HG03196 (cell line): Measurements from ENCODE around the gene OR1M1.
"Not testable (repeated sequence)": the region's sequence is repeated elsewhere in the genome, so short reads cannot be mapped to it uniquely, and the experiment has no call there.

Experiments
- ATAC-seq: cut with Tn5 transposase; IDR thresholded peaks from one replicate; pipeline ENCODE4 v1.9.1; 2021; ENCODE audit not compliant: unreplicated experiment

Gene OR1M1

GRCh38 chr19:9086761-9087160 lies at the start of gene OR1M1:
Gene OR1M1, plus strand, starts transcription at chr19:9087061. Its CDS starts 6,184 bp downstream, at chr19:9093245.
- ATAC-seq = no peak

- no peak for ATAC-seq
These were observed 49.3 kb upstream of the OR1M1 start for GRCh38 chr19:9037400-9038062.

GRCh38 chr19:9039728-9040127 lies 47.1 kb upstream of the OR1M1 start:
- ATAC-seq = no peak

GRCh38 chr19:9040131-9040530 lies 46.7 kb upstream of the OR1M1 start:
- no peak for ATAC-seq

DNA sequence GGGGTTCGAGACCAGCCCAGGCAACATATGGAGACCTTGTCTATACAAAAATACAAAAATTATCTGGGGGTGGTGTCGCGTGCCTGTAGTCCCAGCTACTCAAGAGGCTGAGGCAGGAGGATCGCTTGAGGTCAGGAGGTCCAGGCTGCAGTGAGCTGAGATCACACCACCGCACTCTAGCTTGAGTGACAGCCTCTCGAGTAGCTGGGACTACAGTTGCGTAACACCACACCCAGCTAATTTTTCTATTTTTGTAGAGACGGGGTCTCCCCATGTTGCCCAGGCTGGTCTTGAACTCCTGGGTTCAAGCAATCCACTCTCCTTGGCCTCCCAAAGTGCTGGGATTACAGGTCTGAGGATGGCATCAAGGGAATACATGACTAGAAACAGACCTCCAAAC lies 45.8 kb upstream of the OR1M1 start:
- ATAC-seq = no peak

- ATAC-seq = no peak
These were observed 43.3 kb upstream of the OR1M1 start for GRCh38 chr19:9043524-9043923.

- ATAC-seq = no peak
These were observed 42.4 kb upstream of the OR1M1 start for GRCh38 chr19:9044449-9044848.

GRCh38 chr19:9046694-9047093 lies 40.2 kb upstream of the OR1M1 start:
- no peak for ATAC-seq

DNA sequence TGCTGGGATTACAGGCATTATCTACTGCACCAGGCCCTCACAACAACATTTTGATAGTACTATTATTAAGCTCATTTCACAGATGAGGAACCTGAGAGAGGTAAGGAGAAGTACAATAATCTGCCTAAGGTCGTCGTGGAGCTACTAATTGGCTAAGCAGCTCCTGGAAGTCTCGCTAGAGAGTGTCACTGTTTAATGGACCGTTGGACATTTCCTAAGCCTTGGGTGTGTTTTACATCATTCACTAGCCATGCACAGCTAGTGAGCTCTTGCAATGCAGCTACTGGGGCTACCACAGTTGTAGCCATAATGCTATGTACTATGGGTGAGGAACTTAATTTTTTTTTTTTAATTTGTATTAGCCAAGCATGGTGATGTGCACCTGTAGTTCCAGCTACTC lies 34.0 kb upstream of the OR1M1 start:
- no peak for ATAC-seq

DNA sequence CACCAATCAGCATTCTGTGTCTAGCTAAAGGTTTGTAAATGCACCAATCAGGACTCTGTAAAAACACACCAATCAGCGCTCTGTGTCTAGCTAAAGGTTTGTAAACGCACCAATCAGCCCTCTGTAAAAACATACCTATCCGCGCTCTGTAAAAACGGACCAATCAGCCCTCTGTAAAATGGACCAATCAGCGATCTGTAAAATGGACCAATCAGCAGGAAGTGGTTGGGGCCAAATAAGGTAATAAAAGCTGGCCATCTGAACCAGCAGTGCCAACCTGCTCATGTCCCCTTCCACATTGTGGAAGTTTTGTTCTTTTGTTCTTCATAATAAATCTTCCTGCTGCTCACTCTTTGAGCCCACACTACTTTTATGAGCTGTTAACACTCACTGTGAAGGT lies 33.2 kb upstream of the OR1M1 start:
- not testable (repeated sequence) for ATAC-seq

- no peak for ATAC-seq
These were observed 32.7 kb upstream of the OR1M1 start for GRCh38 chr19:9054207-9054606.

DNA sequence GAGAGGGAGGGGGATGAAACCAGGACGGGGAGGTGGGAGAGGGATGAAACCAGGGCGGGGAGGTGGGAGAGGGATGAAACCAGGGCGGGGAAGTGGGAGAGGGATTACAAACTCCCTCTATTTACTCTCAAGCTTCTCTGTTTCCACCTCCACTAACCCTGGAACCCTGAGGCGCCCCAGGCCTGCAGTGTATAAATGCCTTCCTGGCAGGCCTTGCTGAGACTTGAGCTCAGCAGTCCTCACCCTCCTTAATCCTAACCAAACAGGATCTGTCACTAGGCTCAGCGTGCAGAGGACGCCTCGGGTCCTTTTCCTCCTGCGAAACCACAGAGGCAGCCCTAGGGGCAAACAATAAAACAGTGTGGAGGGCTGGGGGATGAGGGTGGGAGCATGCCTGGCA lies 32.1 kb upstream of the OR1M1 start:
- no peak for ATAC-seq

DNA sequence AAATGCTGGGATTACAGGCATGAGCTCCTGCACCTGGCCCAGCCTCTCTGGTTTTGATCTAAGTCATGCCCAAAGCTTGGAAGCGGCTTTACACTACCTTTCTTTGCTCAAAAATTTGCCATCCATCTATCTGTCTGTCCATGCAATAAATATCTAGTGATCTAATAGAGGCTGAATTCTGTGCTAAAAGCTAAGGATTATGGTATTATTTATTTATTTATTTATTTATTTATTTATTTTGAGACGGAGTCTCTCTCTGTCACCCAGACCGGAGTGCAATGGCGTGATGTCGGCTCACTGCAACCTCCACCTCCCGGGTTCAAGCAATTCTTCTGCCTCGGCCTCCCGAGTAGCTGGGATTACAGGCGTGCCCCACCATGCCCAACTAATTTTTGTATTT lies 30.7 kb upstream of the OR1M1 start:
- ATAC-seq = not testable (repeated sequence)

- no peak for ATAC-seq
These were observed 29.2 kb upstream of the OR1M1 start for GRCh38 chr19:9057505-9058258.

DNA sequence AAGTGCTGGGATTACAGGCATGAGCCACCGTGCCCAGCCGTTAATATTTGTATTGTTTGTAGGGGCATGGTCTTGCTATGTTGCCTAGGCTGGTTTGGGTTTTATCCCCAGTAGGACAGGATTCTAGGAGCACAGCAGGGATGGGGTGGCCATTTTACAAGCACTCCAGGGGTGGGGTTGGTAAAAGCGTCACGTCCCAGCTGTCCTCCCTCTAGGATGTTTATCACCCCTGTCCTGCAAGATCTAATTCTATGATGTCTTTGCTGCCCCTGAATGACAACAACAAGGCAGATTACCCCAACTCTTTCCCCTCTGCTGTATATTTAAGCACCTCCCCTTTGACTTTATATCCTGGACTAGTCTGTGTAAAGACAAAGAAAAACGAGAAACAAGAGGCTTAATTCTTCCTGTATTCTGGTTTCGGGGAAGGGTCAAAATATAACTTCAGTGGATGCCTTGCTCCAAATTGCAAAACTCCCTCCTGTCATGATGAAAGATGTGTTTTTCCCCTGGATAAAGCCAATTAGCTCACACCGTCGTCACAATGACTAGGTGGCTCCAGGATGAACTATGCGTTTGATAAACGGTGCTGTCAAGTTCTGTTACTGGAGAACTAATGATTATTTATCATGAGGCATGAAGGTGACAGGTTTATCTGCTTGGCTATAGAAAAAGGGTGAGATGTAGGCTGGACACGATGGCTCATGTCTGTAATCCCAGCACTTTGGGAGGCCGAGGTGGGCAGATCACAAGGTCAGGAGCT lies 27.8 kb upstream of the OR1M1 start:
- ATAC-seq = no peak

DNA sequence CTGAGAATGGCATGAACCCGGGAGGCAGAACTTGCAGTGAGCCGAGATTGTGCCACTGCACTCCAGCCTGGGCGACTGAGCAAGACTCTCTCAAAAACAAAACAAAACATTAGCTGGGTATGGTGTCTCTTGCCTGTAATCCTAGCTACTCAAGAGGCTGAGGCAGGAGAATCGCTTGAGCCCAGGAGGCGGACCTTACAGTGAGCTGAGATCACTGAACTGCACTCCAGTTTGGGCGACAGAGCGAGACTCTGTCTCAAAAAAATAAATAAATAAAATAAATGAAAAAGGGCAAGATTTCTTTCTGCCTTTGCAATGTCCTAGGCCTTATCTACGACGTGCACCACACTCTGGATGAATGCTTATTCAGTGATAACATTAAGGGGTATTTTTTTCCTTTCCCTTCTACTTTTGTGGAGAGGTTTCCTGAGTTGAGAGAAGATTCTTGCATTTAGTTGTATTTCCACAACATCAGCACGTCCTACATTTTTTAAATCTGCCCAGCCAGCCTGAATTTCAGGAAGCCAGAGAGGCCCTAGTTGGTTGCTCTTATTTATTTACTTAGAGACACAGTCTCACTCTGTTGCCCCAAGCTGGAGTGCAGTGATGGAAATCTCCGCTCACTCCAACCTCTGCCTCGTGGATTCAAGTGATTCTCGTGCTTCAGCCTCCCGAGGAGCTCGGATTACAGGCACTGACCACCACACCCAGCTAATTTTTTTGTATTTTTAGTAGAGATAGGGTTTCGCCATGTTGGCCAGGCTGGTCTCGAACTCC lies 26.1 kb upstream of the OR1M1 start:
- no peak for ATAC-seq

GRCh38 chr19:9061879-9062278 lies 25.0 kb upstream of the OR1M1 start:
- ATAC-seq = no peak

DNA sequence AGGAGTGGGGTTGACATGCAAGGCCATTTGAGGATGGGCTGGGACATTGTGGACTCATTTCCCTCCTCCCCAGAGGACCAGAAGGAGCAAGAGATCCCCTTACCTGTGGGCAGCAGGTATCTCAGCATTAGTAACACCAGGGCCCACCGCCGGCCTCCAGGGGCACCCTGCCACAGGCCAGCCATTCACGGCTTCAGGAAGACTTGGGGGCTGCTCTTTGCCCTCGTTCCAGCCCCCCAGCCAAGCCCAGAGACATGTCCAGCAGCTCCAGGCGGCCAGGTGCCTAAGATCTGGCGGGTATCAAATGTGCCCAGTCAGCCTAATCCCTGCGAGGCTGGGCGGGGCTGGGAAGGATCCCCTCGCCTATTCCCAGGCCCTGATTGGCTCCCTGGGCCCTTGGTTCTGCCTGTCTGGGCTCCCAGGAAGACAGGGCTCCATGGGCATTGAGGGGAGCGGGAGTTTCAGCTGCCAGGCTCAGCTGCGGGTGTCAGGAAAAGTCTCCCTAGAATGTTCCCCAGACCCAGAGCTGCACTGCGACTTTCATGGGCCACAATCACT lies 21.3 kb upstream of the OR1M1 start:
- no peak for ATAC-seq

DNA sequence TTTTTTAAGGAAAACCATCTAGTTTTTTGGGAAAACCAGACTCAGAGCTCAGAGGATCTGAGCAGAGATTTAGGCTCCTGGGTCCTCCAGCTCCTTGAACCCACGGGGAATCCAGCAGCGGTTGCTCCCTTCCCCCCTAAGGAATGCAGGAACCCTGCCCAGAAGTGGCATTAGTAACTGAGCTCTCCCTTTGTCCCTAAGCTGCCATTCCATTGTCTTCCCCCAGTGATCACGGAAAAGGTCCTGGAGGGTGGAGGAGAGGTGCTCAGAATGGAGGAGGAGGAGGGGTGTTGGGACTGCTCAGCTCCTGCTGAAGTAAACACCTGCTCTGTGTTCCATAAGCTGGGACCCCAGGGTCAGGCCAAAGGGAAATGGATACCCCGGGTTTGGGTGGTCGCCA lies 16.8 kb upstream of the OR1M1 start:
- ATAC-seq = no peak

DNA sequence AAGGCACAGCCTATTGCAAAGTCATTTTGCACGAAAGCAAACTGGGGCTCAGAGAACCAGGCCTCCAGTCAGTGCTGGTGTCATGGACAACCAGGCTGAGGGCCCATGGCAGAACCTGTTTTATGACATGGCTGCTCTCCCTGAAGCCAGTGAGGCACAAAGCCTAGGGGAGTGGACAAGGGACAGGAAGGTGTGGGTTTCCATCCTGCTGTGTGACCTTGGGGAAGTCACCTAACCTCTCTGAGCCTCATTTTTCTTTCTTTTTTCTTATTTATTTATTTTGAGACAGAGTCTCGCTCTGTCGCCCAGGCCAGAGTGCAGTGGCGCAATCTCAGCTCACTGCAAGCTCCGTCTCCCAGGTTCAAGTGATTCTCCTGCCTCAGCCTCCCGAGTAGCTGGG lies 15.1 kb upstream of the OR1M1 start:
- not testable (repeated sequence) for ATAC-seq

DNA sequence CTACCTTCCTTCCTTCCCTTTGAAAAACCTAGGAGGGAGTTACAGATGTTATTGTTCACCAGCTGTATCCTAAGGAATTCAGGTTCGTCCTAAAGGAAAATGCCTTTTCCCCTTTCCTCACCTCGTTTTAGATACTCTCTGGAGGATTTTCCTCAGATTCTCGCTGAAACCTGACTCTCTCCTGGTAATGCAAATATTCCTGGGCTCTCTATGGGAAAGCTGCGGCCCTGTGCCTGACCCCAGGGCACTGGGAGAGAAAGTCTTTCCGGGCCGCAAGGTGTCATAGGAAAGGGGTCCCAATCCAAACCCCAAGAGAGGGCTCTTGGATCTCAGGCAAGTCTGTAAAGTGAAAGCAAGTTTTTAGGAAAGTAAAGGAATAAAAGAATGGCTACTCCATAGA lies 13.1 kb upstream of the OR1M1 start:
- ATAC-seq = no peak
